GM18951 (cell line): Measurements from ENCODE around the gene MAP4.

ENCODE experiments used
- POLR2A ChIP-seq: IDR thresholded peaks from 4 replicates; pipeline ENCODE4 v1.6.1; 2011; ENCODE audit warnings: mild to moderate bottlenecking; ENCODE audit not compliant: insufficient read length, insufficient read depth; ENCODE audit errors: extremely low read depth
- in situ Hi-C: fragments of 300-500 bp; cut with MboI; formaldehyde crosslinking; loops from one replicate; pipeline ENCODE4 v1.12.0; 2022; ENCODE audit warnings: low sequenced_read_pairs, mixed read lengths, inconsistent platforms; ENCODE audit not compliant: unreplicated experiment

The MAP4 gene

DNA sequence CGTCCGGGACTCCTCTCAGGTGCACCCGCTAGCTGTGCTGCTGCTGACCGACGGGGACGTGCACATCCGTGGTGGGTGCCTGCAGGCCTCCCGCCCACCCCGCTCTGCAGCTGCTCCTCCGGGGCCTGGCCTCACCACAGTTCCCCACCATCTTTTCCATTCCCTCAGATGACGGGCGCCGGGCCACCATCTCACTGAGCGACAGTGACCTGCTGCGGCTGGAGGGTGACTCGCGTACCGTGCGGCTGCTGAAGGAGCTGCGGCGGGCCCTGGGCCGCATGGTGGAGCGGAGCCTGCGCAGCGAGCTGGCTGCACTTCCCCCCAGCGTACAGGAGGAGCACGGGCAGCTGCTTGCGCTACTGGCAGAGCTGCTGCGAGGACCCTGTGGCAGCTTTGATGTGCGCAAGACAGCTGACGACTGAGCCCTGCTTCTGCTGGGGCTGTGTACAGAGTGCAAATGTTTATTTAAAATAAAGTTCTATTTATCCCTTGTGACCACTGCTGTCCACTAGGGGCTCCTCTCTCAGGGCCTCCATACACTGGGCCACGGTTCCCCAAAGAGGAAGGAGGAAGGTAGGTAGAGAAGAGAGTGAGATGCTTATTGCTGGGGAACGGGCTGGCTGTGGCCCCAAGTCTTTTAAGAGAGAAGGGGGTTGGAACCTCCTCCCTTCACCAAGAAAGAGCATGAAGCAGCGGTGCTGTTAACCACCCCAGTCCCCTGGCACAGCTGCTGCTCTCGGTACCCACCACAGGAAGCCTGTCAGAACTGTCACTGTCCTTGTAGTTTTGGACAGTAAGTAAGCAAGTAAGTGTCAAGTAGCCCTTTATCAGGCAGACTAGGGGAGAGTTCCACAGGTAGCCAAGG lies 166.3 kb downstream of the MAP4 start:
- TF ChIP-seq POLR2A = no peak
- in situ Hi-C loops = no loop called here

DNA sequence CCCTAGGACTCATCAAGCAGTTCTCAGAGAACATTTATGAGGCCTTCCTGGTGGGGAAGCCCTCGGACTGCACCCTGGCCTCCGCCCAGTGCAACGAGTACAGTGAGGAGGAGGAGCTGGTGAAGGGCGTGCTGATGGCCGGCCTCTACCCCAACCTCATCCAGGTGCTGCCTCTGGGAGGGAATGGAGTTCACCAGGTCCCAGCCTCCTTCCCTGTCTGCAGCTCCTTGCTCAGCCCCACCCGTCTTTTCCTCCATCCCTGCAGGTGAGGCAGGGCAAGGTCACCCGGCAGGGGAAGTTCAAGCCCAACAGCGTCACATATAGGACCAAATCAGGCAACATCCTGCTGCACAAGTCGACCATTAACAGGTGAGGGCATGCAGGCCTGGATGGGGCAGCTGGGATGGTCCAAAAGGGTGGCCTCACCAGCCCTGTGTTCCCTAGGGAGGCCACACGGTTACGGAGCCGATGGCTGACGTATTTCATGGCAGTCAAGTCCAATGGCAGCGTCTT lies 167.0 kb downstream of the MAP4 start:
- no peak for TF ChIP-seq POLR2A
- in situ Hi-C loops = no loop called here

DNA sequence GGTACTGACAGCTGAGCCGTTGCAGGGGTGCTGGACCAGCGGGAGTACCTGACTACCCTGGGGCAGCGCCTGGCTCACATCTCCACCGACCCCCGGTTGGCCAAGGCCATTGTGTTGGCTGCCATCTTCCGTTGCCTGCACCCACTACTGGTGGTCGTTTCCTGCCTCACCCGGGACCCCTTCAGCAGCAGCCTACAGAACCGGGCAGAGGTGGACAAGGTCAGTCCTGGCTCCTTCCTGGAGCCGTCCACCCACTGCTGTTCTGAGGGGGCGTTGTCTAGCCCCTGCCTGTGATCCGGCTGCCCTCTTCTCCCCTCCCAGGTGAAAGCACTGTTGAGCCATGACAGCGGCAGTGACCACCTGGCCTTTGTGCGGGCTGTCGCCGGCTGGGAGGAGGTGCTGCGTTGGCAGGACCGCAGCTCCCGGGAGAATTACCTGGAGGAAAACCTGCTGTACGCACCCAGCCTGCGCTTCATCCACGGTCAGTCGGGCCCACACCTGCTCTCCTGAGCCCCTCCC lies 167.6 kb downstream of the MAP4 start:
- TF ChIP-seq POLR2A = peak; percentile 25
- in situ Hi-C loops = no loop called here

DNA sequence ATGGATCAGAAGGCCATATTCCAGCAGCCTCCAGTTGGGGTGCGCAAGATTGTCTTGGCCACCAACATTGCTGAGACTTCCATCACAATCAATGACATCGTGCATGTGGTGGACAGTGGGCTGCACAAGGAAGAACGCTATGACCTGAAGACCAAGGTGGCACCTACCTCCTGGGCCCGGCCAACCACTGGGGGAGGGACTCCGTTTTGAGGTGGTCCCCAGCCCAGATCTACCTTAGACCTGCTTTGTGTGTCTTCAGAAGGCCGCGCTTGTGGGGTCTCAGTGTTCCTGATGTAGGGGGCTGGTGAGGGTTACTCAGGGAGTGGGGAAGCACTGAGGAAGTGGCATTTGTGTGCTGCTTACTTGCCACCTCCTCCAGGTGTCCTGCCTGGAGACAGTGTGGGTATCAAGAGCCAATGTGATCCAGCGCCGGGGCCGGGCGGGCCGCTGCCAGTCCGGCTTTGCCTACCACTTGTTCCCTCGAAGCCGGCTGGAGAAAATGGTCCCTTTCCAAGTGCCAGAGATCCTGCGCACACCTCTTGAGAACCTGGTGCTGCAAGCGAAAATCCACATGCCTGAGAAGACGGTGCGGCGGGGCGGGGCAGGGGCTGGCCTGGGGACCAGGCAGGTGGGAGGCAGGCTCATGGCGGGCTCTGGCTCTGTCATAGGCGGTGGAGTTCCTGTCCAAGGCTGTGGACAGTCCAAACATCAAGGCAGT lies 168.3 kb downstream of the MAP4 start:
- TF ChIP-seq POLR2A = no peak
- in situ Hi-C loops = no loop called here

DNA sequence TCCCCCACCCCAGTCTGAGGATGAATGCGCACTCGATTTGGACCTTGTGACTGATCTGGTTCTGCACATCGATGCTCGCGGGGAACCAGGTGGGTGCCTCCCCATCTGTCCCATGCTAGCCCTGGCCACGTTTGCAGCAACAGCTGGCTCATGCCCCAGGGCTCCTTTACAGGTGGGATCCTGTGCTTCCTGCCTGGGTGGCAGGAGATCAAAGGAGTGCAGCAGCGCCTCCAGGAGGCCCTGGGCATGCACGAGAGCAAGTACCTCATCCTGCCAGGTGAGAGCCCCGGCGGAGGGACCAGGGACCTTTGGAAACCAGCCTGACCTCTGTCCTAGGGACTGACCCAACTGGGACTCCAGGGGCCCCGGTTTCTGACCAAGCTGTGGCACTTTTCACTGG lies 169.0 kb downstream of the MAP4 start:
- TF ChIP-seq POLR2A = no peak
- in situ Hi-C loops = no loop called here

DNA sequence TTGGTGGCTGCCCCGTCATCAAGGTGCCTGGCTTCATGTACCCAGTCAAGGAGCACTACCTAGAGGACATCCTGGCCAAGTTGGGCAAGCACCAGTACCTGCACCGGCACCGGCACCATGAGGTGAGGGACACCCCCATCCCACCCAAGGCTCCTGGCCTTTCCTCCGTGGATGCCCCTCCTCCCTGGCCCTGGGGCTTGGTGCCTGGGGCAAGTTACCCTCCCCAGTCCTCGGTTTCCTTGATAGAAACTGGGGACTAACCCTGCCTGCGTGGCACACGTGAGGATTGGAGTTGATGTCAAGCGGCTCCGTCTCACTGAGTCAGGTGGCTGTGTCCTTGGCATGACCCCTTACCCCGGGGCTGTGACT lies 169.4 kb downstream of the MAP4 start:
- in situ Hi-C loops = no loop called here
- no peak for TF ChIP-seq POLR2A

DNA sequence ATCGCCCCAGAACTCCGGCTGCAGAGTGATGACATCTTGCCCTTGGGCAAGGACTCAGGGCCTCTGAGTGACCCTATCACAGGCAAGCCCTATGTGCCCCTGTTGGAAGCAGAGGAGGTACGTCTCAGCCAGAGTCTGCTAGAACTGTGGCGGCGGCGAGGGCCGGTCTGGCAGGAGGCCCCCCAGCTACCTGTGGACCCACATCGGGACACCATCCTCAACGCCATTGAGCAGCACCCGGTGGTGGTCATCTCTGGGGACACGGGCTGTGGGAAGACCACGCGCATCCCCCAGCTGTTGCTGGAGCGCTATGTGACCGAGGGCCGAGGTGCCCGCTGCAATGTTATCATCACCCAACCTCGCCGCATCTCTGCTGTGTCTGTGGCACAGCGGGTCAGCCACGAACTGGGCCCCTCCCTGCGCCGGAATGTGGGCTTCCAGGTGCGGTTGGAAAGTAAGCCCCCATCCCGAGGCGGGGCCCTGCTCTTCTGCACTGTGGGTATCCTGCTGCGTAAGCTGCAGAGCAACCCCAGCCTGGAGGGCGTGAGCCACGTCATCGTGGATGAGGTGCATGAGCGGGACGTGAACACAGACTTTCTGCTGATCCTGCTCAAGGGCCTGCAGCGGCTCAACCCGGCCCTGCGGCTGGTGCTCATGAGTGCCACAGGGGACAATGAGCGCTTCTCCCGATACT lies 169.9 kb downstream of the MAP4 start:
- in situ Hi-C loops = no loop called here
- no peak for TF ChIP-seq POLR2A

DNA sequence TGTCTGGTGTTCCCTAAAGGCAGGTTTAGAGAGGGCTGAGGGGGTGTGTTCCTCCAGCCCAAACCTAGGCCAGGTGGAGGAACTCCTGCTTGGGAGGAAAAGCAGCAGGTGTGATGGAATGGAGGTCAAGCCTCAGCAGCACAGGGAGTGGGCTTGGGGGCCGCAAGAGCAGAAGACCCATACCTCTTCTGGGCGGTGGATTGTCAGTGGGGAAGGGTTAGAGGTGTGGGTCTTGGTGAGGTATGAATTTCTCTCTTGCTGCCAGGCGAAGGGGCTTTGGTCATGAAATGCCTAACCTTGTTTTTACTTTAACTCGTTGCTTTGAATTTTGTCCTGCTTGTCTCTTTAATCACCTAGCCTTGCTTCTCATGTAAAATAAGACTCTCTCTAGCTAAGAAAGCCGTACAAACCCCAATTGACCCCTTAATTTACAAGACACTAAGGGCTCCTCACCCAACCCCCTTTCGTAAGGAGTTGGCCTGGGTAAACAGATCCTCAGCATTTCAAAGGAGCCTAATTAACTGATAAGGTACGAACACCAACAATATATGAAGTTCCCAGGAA lies 174.3 kb downstream of the MAP4 start:
- no peak for TF ChIP-seq POLR2A
- in situ Hi-C loops = no loop called here

DNA sequence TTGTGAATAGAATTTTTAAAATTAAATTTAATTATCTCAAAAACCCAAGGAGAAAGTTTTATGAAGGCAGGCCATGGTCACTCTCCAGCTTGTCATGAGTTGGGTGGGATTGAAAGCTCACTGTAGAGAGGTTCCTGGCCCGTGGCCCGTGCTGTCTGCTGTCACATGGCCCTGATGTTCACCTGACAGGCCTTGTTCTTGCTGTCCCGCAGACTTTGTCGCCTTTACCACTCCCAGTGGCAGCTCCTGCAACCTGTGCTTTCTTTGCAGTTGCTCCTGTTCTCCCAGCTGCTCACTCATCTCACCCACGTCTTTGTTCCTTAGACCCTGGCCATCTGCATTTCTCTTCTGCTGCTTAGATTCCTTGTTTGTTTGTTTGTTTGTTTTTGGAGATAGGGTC lies 177.7 kb downstream of the MAP4 start:
- in situ Hi-C loops = no loop called here
- TF ChIP-seq POLR2A = no peak

DNA sequence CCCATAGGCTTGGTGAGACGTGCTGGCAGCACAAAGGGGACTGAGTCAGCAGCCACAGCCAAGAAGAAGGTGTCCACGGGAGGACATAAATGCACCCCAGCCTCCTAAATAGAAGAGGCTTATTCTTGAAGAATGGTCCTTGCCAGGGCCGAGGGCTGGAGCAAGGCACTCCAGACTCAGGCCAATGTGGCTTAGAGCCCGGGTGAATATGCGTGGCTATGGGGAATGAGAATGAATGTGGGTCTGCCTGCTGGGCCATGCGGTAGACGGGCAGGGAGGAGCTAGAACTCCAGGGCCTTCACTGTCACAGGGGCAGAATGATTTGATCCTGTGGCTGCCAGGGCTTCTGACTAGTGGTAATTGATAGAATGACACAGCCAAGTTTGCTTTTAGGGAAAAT lies 179.2 kb downstream of the MAP4 start:
- in situ Hi-C loops = no loop called here
- TF ChIP-seq POLR2A = no peak

DNA sequence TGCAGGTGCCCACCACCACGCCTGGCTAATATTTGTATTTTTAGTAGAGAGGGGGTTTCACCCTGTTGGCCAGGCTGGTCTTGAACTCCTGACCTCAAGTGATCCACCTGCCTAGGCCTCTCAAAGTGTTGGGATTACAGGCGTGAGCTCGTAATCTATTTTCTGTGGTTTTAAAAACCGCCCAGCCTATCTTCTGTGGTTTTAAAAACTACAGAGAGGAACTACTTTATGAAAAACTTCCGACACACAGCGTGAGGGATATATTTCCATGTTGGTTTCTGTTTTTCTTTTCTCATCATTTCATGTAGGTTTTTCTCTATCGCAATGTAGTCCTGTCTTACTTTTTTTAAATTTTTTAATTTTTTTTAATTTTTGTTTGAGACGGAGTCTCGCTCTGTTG lies 186.7 kb downstream of the MAP4 start:
- in situ Hi-C loops = loop anchor here (10.0 kb wide), 1 partner anchor 325 kb away; no protein-coding TSS in a partner anchor

DNA sequence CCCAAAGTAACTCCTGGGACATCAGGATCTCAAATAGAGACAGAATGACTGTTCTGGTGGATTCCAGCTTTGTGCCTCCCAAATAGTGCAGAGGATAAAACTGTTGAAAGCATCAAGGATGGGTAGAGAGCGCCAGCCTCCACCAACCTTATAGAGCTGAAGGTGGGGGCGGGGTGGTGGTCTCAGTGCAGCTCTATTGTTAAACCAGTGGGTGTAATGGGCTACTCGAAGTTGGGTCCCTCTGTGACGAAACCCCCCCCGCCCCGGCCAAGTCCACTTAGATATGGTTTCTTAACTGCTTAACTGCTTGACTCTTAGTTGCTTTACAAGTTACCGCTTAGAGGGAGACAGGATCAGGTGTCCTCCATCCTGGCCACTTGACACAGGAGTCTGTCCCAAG lies 190.6 kb downstream of the MAP4 start:
- in situ Hi-C loops = loop anchor here (10.0 kb wide), 1 partner anchor 329 kb away; no protein-coding TSS in a partner anchor

DNA sequence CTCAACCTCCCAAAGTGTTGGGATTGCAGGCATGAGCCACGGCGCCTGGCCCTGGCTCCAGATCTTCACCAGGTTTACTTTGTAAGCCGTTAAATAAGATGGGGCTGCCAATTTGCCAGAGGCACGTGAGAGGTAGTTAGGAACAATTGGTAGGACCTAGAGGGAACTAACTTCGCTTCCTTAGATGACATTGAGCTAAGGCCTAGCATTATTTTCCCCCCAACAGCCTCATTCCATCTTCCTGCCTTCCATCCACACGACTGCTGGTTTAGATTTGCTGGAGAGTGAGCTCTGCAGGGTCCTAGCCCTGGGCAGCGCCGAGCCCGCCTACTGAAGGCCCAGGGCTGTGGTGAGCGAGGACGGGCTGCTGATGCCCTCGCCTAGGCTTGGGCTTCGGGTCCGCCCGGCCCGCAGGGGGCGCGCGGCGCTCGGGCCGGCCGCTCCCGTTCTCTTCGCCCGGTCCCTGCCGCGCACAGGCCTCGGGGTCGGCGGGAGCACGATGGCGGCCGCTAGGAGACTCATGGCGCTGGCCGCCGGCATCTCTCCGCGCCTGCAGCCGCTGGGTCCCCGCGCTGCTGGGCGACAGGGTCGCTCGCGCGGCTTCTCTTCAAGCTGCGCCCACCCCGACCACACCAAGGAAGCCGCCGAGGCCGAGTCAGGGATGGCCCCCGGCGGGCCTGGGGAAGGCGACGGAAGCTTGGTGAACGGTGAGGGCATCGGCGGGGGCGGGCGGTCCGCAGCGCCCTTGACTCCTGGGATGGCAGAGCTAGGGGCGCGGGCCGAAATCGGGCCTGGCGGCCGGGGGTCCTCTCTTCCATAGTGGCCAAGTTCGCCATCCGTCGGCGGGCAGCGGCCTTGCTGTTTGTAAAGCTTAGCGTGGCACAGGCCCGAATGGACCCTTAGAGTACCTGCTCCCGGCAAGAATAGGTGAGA lies 191.4 kb downstream of the MAP4 start:
- in situ Hi-C loops = loop anchor here (10.0 kb wide), 1 partner anchor 330 kb away; no protein-coding TSS in a partner anchor
- TF ChIP-seq POLR2A = peak; percentile 85

More for the DNA sequence above, 190.6 kb downstream of the MAP4 start:
- no peak for TF ChIP-seq POLR2A
